IPS DF 6.9 (cell line): ENCODE measurements around the gene RBM20.
"Not testable (repeated sequence)": the region's sequence is repeated elsewhere in the genome, so short reads cannot be mapped to it uniquely, and the experiment has no call there.

Experiments used
- DNase-seq: peaks from one replicate; pipeline ENCODE4 v3.0.0-alpha.2; 2013; ENCODE audit warnings: low read depth, low spot score
- H3K27ac ChIP-seq: one replicate; pipeline ENCODE4 v1.5.1; 2013; ENCODE audit warnings: low read length, control low read depth
- H3K27me3 ChIP-seq: 2 replicates; pipeline ENCODE4 v1.6.1; 2013; ENCODE audit warnings: mild to moderate bottlenecking, low read length; ENCODE audit not compliant: control insufficient read depth, insufficient read depth
- H3K36me3 ChIP-seq: 2 replicates; pipeline ENCODE4 v1.6.1; 2013; ENCODE audit warnings: low read length; ENCODE audit not compliant: control insufficient read depth, insufficient read depth
- H3K4me1 ChIP-seq: 2 replicates; pipeline ENCODE4 v1.6.1; 2013; ENCODE audit warnings: low read length; ENCODE audit not compliant: control insufficient read depth, insufficient read depth
- H3K4me3 ChIP-seq: 2 replicates; pipeline ENCODE4 v1.5.1; 2013; ENCODE audit warnings: mild to moderate bottlenecking, low read length
- H3K9me3 ChIP-seq: 2 replicates; pipeline ENCODE4 v1.6.1; 2013; ENCODE audit warnings: low read length, inconsistent platforms; ENCODE audit not compliant: control insufficient read depth, insufficient read depth
- WGBS: extraction: QIAGEN DNeasy Blood & Tissue Kit; methylation state at CpG from one replicate; pipeline ENCODE4 v1.1.7; 2013; ENCODE audit warnings: mixed read lengths, missing lambda C conversion rate; ENCODE audit not compliant: insufficient read length, insufficient coverage; 5-methylcytosine and 5-hydroxymethylcytosine counted together

The RBM20 gene

DNA sequence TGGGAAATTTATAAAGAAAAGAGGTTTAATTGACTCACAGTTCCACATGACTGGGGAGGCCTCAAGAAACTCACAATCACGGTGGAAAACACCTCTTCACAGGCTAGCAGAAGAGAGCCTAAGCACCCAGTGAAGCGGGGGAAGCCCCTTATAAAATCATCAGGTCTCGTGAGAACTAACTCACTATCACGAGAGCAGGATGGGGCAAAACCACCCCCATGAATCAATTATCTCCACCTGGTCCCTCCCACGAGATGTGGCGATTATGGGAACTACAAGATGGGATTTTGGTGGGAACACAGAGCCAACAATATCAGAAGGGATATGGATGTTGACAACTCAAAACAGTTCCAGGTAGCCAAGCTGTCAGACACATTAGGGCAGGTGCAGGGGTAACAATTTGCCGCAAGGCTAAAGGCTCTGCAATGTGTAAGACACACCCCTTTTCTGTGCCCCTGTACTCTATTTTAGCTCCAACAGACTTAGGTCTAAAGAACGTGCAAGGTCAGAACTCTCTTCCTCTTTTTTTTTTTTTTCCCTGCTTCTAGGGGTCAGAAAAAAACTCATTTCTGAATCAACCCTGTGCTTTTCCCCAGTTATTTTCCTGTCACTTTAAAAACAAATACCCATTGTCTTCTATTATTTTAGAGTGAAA lies 30.7 kb upstream of the RBM20 start:
- Histone ChIP-seq H3K27me3 (no peaks in the 10 kb centered on the region), H3K9me3 (no peaks in the 10 kb centered on the region), H3K4me1 (peaks cover 2% of the 10 kb centered on the region; the same call in 1 of the 2 replicates), H3K36me3 (no peaks in the 10 kb centered on the region), H3K4me3 (no peak overlapping the region), H3K27ac (no peak overlapping the region)
- WGBS: no CpG with 5 or more reads among the region's 8 CpGs
- DNase-seq: no peak

GRCh38 chr10:110613996-110614495 lies 30.1 kb upstream of the RBM20 start:
- peaks cover 2% of the 10 kb centered on the region; the same call in 1 of the 2 replicates for H3K4me1 ChIP-seq
- H3K27ac ChIP-seq: no peak overlapping the region
- no peaks in the 10 kb centered on the region for H3K36me3 ChIP-seq
- no CpG with 5 or more reads among the region's 9 CpGs for WGBS
- no peak overlapping the region for H3K4me3 ChIP-seq
- no peaks in the 10 kb centered on the region for H3K9me3 ChIP-seq
- H3K27me3 ChIP-seq: no peaks in the 10 kb centered on the region
- no peak for DNase-seq

- H3K4me1 ChIP-seq: peaks cover 4% of the 10 kb centered on the region
- H3K36me3 ChIP-seq: no peaks in the 10 kb centered on the region
- H3K9me3 ChIP-seq: no peaks in the 10 kb centered on the region
- no peak for DNase-seq
- H3K4me3 ChIP-seq: no peak overlapping the region
- WGBS: no CpG with 5 or more reads among the region's 2 CpGs
- no peaks in the 10 kb centered on the region for H3K27me3 ChIP-seq
- H3K27ac ChIP-seq: no peak overlapping the region
Measured at GRCh38 chr10:110615057-110615747, 28.9 kb upstream of the RBM20 start.

DNA sequence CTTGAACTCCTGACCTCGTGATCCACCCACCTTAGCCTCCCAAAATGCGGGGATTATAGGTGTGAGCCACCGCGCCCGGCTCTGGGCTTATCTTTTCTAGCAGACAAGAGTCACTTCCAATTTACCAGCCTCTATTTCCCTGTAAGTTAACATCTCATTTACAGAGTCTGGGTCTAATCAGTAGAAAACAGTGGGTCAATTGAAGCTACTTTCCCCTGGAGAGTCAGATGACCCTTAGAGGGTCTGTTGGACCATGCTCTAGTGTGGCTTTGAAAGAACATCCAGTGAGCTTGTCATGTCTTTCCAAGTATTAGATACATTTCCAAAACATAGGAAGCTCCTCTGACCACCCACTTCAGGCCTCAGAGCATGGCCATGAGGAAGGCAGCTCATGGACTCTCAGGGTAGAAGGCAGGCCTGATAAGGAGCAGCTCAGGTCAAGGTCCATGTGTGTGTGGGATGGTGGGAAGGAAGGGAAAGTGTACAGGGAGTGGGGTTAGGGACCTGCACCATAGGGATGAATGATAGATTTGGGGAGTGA lies 27.6 kb upstream of the RBM20 start:
- WGBS: no CpG with 5 or more reads among the region's 5 CpGs
- H3K27me3 ChIP-seq: no peaks in the 10 kb centered on the region
- no peak for DNase-seq
- peaks cover 3% of the 10 kb centered on the region for H3K4me1 ChIP-seq
- H3K9me3 ChIP-seq: no peaks in the 10 kb centered on the region
- H3K4me3 ChIP-seq: no peak overlapping the region
- H3K27ac ChIP-seq: no peak overlapping the region
- H3K36me3 ChIP-seq: no peaks in the 10 kb centered on the region

- H3K27me3 ChIP-seq: no peaks in the 10 kb centered on the region
- WGBS: no CpG with 5 or more reads among the region's 7 CpGs
- no peaks in the 10 kb centered on the region for H3K9me3 ChIP-seq
- H3K27ac ChIP-seq: no peak overlapping the region
- no peaks in the 10 kb centered on the region for H3K36me3 ChIP-seq
- no peak for DNase-seq
- no peak overlapping the region for H3K4me3 ChIP-seq
- H3K4me1 ChIP-seq: peaks cover 2% of the 10 kb centered on the region
Measured at GRCh38 chr10:110617425-110618229, 26.5 kb upstream of the RBM20 start.

GRCh38 chr10:110618230-110618610 lies 25.9 kb upstream of the RBM20 start:
- no peak overlapping the region for H3K27ac ChIP-seq
- H3K4me1 ChIP-seq: peaks cover 2% of the 10 kb centered on the region; the same call in 1 of the 2 replicates
- no peak overlapping the region for H3K4me3 ChIP-seq
- no peak for DNase-seq
- H3K9me3 ChIP-seq: no peaks in the 10 kb centered on the region
- no peaks in the 10 kb centered on the region for H3K27me3 ChIP-seq
- no peaks in the 10 kb centered on the region for H3K36me3 ChIP-seq
- no CpG with 5 or more reads among the region's 5 CpGs for WGBS

DNA sequence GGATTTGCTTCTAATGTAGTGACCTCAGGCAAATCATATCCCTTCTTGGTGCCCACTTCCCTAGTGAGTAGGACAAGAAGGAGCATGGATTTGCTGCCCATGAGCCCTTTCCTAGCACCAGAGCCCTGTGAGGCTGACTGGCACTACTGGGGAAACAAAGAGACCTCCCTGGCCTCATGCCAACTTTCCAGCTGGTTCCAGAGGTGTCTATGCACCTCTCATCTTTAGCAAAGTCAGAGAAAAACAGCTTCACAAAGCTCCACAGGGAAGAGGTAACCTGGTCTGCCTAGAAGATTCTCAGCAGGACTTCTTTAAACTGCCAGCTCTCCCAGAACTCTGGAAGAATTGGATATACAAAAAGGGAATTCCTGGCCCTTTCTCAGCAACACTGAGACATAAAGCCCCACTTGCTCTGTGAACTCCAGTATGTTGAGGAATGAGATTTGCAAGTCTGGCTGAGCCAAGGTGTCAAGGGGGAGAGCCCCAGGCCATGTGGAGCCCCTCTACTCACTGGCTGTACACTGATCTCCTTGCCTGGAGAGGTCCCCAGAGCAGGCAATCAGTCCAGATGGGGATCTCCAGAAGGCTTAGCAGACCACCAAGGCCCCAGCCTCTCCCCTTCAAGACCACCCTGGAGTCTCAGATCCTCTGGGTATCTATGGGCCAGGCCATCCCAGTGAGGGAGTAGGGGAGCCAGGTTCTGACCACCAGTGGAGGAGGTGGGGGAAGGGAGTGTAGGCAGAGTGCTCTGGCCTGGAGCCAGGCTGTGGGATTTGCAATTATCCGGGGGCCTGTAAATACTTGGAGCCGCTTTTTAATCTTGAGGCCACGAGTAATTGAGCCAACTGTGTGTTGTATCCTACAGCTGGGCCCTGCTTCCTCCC lies 24.4 kb upstream of the RBM20 start:
- DNase-seq: no peak
- no peaks in the 10 kb centered on the region for H3K9me3 ChIP-seq
- peaks cover 2% of the 10 kb centered on the region; the same call in 1 of the 2 replicates for H3K4me1 ChIP-seq
- H3K27me3 ChIP-seq: no peaks in the 10 kb centered on the region
- H3K36me3 ChIP-seq: no peaks in the 10 kb centered on the region
- WGBS: no CpG with 5 or more reads among the region's 3 CpGs
- H3K4me3 ChIP-seq: no peak overlapping the region
- no peak overlapping the region for H3K27ac ChIP-seq

GRCh38 chr10:110620398-110620719 lies 23.8 kb upstream of the RBM20 start:
- H3K27me3 ChIP-seq: no peaks in the 10 kb centered on the region
- no peak for DNase-seq
- H3K4me3 ChIP-seq: no peak overlapping the region
- H3K4me1 ChIP-seq: peaks cover 2% of the 10 kb centered on the region; the same call in 1 of the 2 replicates
- no CpG with 5 or more reads among the region's 2 CpGs for WGBS
- H3K9me3 ChIP-seq: no peaks in the 10 kb centered on the region
- no peak overlapping the region for H3K27ac ChIP-seq
- H3K36me3 ChIP-seq: no peaks in the 10 kb centered on the region

DNA sequence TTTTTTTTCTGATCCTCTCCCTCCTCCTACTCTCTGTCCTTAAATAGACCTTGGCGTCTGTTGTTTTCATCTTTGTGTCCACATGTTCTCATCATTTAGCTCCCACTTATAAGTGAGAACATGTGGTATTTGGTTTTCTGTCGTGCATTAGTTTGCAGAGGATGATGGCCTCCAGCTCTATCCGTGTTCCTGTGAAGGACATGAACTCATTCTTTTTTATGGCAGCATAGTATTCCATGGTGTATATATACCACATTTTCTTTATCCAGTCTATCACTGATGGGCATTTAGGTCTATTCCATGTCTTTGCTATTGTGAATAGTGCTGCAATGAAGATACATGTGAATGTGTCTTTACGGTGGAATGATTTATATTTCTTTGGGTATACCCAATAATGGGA lies 20.8 kb upstream of the RBM20 start:
- not testable (repeated sequence) for H3K4me3 ChIP-seq, H3K4me1 ChIP-seq, DNase-seq, H3K27ac ChIP-seq, H3K9me3 ChIP-seq, H3K27me3 ChIP-seq, H3K36me3 ChIP-seq
- no CpG with 5 or more reads among the region's 4 CpGs for WGBS
